ENCODE measurements around the gene SEC31A.
"Not testable (repeated sequence)": the region's sequence is repeated elsewhere in the genome, so short reads cannot be mapped to it uniquely, and the experiment has no call there.

Gene SEC31A

DNA sequence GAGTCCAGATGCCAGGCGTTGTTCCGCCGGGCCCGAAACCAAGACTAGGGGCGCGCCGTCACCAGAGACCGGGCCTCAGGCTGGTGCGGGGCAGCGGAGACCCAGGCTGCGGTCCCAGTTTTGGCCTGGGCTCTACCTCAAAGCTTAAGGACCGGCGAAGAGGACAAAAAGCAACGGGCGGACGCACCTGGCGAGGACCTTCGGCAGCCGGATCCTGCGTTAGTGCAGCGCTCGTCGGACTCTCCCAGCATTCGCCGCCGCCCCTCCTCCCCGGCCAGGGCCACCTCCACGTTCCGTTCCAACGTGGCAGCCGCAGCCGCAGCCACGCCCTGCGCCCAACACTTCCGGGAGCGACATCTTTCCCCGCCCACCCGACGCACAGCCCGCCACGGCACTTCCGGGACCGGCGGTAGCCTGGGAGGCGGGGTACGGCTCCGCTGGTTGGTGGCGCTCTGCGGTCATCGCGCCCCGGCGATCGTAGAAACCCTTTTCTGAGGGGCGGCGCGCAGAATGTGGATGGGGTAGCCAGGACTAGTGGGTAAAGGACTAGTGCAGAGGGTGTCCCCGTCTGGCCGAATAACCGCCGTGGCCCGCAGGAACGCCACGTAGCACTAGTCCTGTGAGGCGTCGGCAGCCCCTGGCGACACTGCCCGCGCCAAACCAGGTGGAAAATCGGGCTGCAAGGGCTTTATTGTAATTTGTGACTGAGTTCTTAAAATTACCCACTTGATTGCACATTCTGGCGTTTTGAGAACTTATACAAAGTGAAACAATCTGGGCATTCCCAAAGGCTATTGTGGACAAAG lies at the start of gene SEC31A:
Gene SEC31A, minus strand, starts transcription at position 253 of the 806 bp plus-strand sequence. CDS start 9,217 bp downstream, outside the sequence.
- DNase-seq (ENCODE audit: low spot score) = peak; percentile 95

- DNase-seq (ENCODE audit: low spot score) = no peak
These were observed 48.5 kb upstream of the SEC31A start for GRCh38 chr4:82939414-82939813.

DNA sequence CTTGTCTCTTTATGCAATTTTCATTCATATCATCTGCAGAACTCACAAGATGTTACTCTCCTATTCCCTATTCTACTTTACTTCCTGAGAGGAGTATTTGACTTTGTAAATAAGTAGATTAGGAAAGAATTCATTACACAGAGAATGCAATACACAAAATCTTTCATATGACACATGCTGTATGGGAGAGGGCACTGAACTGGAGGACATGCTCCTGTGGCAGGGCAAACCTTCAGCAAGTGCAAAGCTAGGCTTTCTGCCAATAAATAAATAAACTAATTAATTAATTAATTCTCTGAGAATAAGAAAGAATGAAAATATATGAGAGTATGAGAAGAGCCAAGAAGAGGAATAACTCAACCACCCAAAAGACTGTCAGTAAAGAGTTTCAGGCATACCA lies 43.5 kb upstream of the SEC31A start:
- no peak for DNase-seq (ENCODE audit: low spot score)

- DNase-seq (ENCODE audit: low spot score) = no peak
These were observed 40.1 kb upstream of the SEC31A start for GRCh38 chr4:82930848-82931755.

DNA sequence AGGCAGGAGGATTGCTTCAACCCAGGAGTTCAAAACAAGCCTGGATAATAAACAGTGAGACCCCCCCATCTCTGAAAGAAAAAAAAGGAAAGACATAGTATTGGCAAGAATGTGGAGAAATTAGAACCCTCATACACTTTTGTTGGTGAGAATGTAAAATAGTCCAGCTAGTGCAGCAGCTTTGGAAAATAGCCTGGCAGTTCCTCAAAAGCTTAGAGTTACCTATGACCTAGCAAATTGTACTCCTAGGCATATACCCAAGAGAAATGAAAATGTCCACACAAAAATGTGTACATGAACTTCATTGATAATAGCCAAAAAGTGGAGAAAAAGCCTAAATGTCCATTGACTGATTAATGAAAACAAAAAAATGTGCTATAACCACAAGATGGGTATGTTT lies 30.8 kb upstream of the SEC31A start:
- no peak for DNase-seq (ENCODE audit: low spot score)

DNA sequence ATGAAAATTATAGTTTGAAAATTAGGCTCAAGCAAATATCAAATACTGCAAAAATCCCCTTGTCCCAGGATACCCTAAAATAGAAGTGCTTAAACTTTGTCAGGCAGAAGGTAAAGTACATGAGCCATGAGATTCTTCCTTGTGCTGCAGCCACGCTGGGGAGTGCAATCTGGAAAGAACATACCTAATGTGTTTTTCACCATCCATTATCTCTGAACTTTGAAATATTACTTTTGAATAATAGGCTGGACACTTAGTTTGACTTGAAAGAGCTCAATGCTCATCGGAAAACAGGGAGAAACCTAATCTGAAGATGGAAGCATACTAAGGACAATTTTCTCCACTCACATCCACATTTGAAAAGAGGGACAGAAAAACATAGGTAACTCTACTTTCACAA lies 28.4 kb upstream of the SEC31A start:
- no peak for DNase-seq (ENCODE audit: low spot score)

- DNase-seq (ENCODE audit: low spot score) = no peak
These were observed 27.1 kb upstream of the SEC31A start for GRCh38 chr4:82918091-82918490.

DNA sequence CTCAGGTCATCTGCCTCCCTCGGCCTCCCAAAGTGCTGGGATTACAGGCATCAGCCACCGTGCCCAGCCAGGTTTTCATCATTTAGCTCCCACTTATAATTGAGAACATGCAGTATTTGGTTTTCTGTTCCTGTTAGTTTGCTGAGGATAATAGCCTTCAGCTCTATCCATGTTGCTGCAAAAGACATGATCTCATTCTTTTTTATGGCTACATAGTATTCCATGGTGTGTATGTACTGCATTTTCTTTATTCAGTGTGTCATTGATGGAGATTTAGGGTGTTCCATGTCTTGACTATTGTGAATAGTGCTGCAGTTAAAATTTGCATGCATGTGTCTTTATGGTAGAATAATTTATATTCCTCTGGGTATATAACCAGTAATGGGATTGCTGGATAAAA lies 23.0 kb upstream of the SEC31A start:
- DNase-seq (ENCODE audit: low spot score) = not testable (repeated sequence)

- DNase-seq (ENCODE audit: low spot score) = peak; percentile 15
These were observed 22.4 kb upstream of the SEC31A start for GRCh38 chr4:82913305-82913704.

GRCh38 chr4:82909326-82909725 lies 18.4 kb upstream of the SEC31A start:
- no peak for DNase-seq (ENCODE audit: low spot score)

DNA sequence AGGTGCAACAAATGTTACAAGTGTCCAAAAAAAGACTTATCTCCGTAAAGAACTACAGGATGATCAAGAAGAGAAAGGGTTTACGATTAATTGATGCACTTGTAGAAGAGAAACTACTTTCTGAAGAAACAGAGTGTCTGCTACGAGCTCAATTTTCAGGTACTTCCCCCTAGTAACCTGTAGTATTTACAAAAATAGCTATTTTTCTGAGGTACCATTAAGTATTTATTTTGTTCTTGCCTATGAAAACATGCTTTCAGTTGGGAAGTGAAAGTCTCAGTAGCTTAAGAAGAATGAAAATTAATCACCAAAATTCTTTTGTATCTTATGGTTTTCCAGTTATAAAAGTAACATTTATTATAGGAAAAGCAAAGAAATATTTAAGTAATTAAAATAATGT lies 15.5 kb upstream of the SEC31A start:
- no peak for DNase-seq (ENCODE audit: low spot score)

DNA sequence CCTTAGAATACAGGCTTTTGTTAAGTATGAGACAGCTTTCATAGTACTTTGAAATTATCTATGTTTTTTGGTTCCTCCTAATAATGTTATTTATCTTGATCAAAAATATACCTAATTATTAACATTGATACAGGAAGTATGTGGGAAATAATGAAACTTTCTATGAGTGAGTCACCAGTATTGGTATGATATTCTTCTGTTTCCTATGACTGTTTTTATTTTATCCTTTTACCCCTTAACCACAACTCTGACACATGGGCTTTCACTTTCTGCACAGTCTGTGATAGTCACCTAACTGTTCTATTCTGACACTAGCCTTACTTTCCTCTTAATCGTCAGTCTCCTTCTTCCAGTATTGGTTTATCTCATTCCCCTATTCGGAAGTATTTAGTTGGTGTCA lies 14.3 kb upstream of the SEC31A start:
- peak; percentile 14 for DNase-seq (ENCODE audit: low spot score)

- no peak for DNase-seq (ENCODE audit: low spot score)
These were observed 12.8 kb upstream of the SEC31A start for GRCh38 chr4:82903737-82904136.

DNA sequence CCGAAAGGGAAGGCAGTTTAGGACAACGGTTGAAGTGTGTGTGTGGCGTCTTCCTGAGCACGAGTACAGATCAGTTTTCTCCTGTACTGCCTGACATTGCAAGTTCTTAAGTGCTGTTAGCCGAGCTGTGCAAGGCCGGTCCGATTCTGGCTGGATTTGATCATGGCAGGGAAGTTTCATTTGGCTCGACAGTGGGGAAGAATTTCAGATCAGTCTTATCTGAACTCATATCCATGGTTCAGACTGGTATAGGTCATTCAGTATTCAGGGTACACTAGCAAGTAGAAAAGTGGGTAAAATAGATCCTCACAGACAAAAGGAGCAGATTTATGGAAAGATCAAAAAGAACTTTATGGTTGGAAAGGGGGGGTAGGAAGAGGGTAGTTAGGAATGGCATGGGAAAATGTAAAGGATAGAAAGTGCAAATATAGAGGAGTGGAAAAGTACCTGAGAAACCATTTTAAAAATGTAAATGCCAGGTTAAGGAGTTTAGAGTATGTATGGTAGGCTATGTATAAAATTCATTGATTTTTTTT lies 10.3 kb upstream of the SEC31A start:
- DNase-seq (ENCODE audit: low spot score) = no peak

GRCh38 chr4:82900411-82901182 lies 9.6 kb upstream of the SEC31A start, which contains the start of gene THAP9:
THAP9 (plus strand) TSS chr4:82900735; CDS start chr4:82900803, 68 bp downstream.
- peak; percentile 95 for DNase-seq (ENCODE audit: low spot score)

DNA sequence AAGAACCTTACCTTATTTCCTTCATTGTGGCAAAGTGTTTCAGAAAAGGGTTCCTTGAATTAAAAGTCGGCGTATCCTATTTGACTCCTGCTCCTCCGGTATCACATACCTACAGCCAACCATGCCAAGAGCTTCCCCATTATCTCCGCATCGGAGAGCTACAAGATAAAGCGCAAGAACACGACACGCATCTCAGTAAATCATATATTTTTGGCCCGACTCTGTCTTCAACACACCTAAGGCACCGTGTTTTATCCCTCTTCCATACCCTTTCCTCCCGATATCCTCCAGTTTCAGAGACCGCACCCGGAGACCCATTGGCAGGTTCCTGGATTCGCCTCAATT lies 9.1 kb upstream of the SEC31A start:
- DNase-seq (ENCODE audit: low spot score) = no peak

GRCh38 chr4:82899374-82900065 lies 8.6 kb upstream of the SEC31A start:
- DNase-seq (ENCODE audit: low spot score) = no peak

- peak; percentile 63 for DNase-seq (ENCODE audit: low spot score)
These were observed 7.6 kb upstream of the SEC31A start for GRCh38 chr4:82898322-82899243.

DNA sequence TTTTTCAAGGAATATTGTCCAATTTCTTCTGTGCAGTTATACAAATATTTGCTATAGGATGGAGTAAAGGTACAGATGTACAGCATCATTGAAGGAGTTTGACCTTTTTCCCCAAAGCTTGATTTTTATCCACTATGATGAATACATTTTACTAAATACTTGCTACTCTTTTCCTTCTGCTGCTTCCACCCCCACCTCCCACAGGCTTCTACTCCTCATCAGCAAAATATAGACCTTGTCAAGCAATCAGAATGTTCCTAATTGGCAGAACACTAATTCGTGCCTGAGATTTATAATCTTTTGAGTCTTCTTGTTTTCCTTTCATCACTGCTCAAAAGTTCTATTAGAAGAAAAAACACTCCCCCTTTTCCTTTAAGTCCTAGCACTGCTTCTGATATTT lies 5.8 kb upstream of the SEC31A start:
- no peak for DNase-seq (ENCODE audit: low spot score)

GRCh38 chr4:82893942-82894341 lies 3.0 kb upstream of the SEC31A start:
- no peak for DNase-seq (ENCODE audit: low spot score)
